ENCODE results near the gene IGSF21.

The IGSF21 gene

GRCh38 chr1:18265641-18266040, 158.0 kb downstream of the IGSF21 start:
- no peak for TF ChIP-seq CTCF (IDR thresholded peaks at IDR 0.05; ENCODE audit: insufficient read depth, low read depth, low read length, missing control alignments)
- DNase-seq (ENCODE audit: low read depth) = no peak
- no peak overlapping the region for H3K4me3 ChIP-seq (ENCODE audit: low read length)

GRCh38 chr1:18266391-18266790, 158.8 kb downstream of the IGSF21 start:
- H3K4me3 ChIP-seq (ENCODE audit: low read length) = no peak overlapping the region
- DNase-seq (ENCODE audit: low read depth) = no peak
- TF ChIP-seq CTCF (IDR thresholded peaks at IDR 0.05; ENCODE audit: insufficient read depth, low read depth, low read length, missing control alignments) = no peak

- no peak for TF ChIP-seq CTCF (IDR thresholded peaks at IDR 0.05; ENCODE audit: insufficient read depth, low read depth, low read length, missing control alignments)
- DNase-seq (ENCODE audit: low read depth) = no peak
- no peak overlapping the region for H3K4me3 ChIP-seq (ENCODE audit: low read length)
Observed at GRCh38 chr1:18271336-18271735, 163.7 kb downstream of the IGSF21 start.

- no peak for TF ChIP-seq CTCF (IDR thresholded peaks at IDR 0.05; ENCODE audit: insufficient read depth, low read depth, low read length, missing control alignments)
- no peak for DNase-seq (ENCODE audit: low read depth)
- H3K4me3 ChIP-seq (ENCODE audit: low read length) = no peak overlapping the region
Observed at GRCh38 chr1:18278946-18279345, 171.3 kb downstream of the IGSF21 start.

- TF ChIP-seq CTCF (IDR thresholded peaks at IDR 0.05; ENCODE audit: insufficient read depth, low read depth, low read length, missing control alignments) = no peak
- H3K4me3 ChIP-seq (ENCODE audit: low read length) = no peak overlapping the region
- no peak for DNase-seq (ENCODE audit: low read depth)
Observed at GRCh38 chr1:18279351-18280074, 171.9 kb downstream of the IGSF21 start.

- TF ChIP-seq CTCF (IDR thresholded peaks at IDR 0.05; ENCODE audit: insufficient read depth, low read depth, low read length, missing control alignments) = no peak
- no peak overlapping the region for H3K4me3 ChIP-seq (ENCODE audit: low read length)
- DNase-seq (ENCODE audit: low read depth) = no peak
Observed at GRCh38 chr1:18280956-18281355, 173.4 kb downstream of the IGSF21 start.

Data from epithelial cell of esophagus (primary cell).